SK-N-SH treated with all-trans-retinoic acid at 6 μM for 48 hours (cell line): ENCODE measurements around the gene GSN.

Experiments
- ATAC-seq: fragments of 200-7000 bp; cut with Tn5 transposase; 3 replicates; pipeline ENCODE4 v1.9.1; 2020; ENCODE audit warnings: mild to moderate bottlenecking, moderate library complexity
- ARNTL ChIP-seq: fragments of 450-650 bp; formaldehyde crosslinking; IDR thresholded peaks from 2 replicates; pipeline ENCODE4 v1.5.0; 2020; ENCODE audit warnings: low read depth, mild to moderate bottlenecking, moderate library complexity, borderline replicate concordance
- CREB5 ChIP-seq: fragments of 250-450 bp; sonication (Bioruptor Pico); IDR thresholded peaks from 2 replicates; pipeline ENCODE4 v1.5.1; 2020; ENCODE audit warnings: low read depth, mild to moderate bottlenecking, moderate library complexity
- CSRNP3 ChIP-seq: fragments of 250-450 bp; sonication (Bioruptor Pico); IDR thresholded peaks from 2 replicates; pipeline ENCODE4 v1.5.1; 2021; ENCODE audit warnings: mild to moderate bottlenecking, moderate library complexity
- ESRRG ChIP-seq: fragments of 250-450 bp; sonication (Bioruptor Pico); IDR thresholded peaks from 2 replicates; pipeline ENCODE4 v1.6.1; 2021; ENCODE audit warnings: mild to moderate bottlenecking
- ISL1 ChIP-seq: fragments of 250-450 bp; sonication (Bioruptor Pico); IDR thresholded peaks from 2 replicates; pipeline ENCODE4 v2.1.2; 2022; ENCODE audit warnings: mild to moderate bottlenecking, moderate library complexity
- PPARA ChIP-seq: fragments of 250-450 bp; sonication (Bioruptor Pico); IDR thresholded peaks from 2 replicates; pipeline ENCODE4 v1.5.0; 2020; ENCODE audit warnings: mild to moderate bottlenecking, borderline replicate concordance
- RARB ChIP-seq: fragments of 250-450 bp; sonication (Bioruptor Pico); IDR thresholded peaks from 2 replicates; pipeline ENCODE4 v1.8.0; 2021; ENCODE audit warnings: mild to moderate bottlenecking, moderate library complexity
- SNAI2 ChIP-seq: fragments of 250-450 bp; sonication (Bioruptor Pico); IDR thresholded peaks from 2 replicates; pipeline ENCODE4 v1.5.0; 2020; ENCODE audit warnings: mild to moderate bottlenecking, moderate library complexity
- TCF4 ChIP-seq: fragments of 250-450 bp; sonication (Bioruptor Pico); IDR thresholded peaks from 2 replicates; pipeline ENCODE4 v1.8.0; 2021; ENCODE audit warnings: mild to moderate bottlenecking, moderate library complexity, borderline replicate concordance
- TOX ChIP-seq: fragments of 250-450 bp; sonication (Bioruptor Pico); IDR thresholded peaks from 2 replicates; pipeline ENCODE4 v1.8.0; 2021; ENCODE audit warnings: mild to moderate bottlenecking, moderate library complexity, borderline replicate concordance
- TSHZ2 ChIP-seq: fragments of 250-450 bp; sonication (Bioruptor Pico); IDR thresholded peaks from 2 replicates; pipeline ENCODE4 v1.5.0; 2020; ENCODE audit warnings: mild to moderate bottlenecking, moderate library complexity
- ZC3H10 ChIP-seq: fragments of 250-450 bp; sonication (Bioruptor Pico); IDR thresholded peaks from 2 replicates; pipeline ENCODE4 v1.5.1; 2021; ENCODE audit warnings: mild to moderate bottlenecking, moderate library complexity
- ZFP3 ChIP-seq: fragments of 250-450 bp; sonication (Bioruptor Pico); IDR thresholded peaks from 2 replicates; pipeline ENCODE4 v1.5.0; 2020; ENCODE audit warnings: mild to moderate bottlenecking, moderate library complexity
- ZNF565 ChIP-seq: fragments of 450-650 bp; formaldehyde crosslinking; conservative IDR thresholded peaks from 2 replicates; pipeline ENCODE4 v1.5.0; 2020; ENCODE audit warnings: low read depth, mild to moderate bottlenecking, moderate library complexity
- ZNF70 ChIP-seq: fragments of 450-650 bp; formaldehyde crosslinking; IDR thresholded peaks from 2 replicates; pipeline ENCODE4 v1.5.0; 2020; ENCODE audit warnings: mild to moderate bottlenecking, moderate library complexity
- ZNF8 ChIP-seq: fragments of 450-650 bp; formaldehyde crosslinking; IDR thresholded peaks from 2 replicates; pipeline ENCODE4 v1.5.0; 2020; ENCODE audit warnings: mild to moderate bottlenecking, moderate library complexity
- TF ChIP-seq, protein P1 (sequence below): fragments of 250-450 bp; sonication (Bioruptor Pico); IDR thresholded peaks from 2 replicates; pipeline ENCODE4 v1.8.0; 2020; ENCODE audit warnings: mild to moderate bottlenecking, moderate library complexity, borderline replicate concordance

GSN gene

DNA sequence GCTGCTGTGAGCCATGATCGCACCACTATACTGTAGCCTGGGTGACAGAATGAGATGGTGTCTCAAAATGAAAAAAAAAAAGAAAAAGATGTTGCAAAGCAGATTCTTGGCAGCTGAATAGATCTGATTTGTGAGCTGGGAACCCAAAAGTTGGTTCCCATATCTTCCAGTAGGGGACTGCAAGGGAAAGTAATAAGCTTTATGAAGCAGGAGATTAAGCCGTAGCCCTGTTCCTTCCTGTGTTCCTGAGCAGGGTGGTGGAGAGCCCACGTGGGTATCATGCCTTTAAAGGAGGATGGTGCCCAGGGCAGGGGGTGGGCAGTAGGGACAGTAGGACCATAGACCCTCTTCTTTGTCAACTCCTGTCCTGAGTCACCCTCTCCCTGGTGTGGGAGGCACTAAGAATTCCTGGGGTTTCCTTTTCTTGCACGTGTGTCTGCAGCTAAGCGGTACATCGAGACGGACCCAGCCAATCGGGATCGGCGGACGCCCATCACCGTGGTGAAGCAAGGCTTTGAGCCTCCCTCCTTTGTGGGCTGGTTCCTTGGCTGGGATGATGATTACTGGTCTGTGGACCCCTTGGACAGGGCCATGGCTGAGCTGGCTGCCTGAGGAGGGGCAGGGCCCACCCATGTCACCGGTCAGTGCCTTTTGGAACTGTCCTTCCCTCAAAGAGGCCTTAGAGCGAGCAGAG lies 64.2 kb downstream of the GSN start (continued):
- TF ChIP-seq TSHZ2, result no peak
- no peak for TF ChIP-seq ISL1 (CRISPR knock-in tag)
- no peak for TF ChIP-seq CREB5
- TF ChIP-seq ZNF565 (CRISPR knock-in tag), result no peak
- TF ChIP-seq ZNF70 (CRISPR knock-in tag), result no peak
- TF ChIP-seq TOX (CRISPR knock-in tag), result no peak

GRCh38 chr9:121333950-121334773 lies 66.2 kb downstream of the GSN start:
- TF ChIP-seq CREB5 (no peak), ZC3H10 (no peak), ESRRG (CRISPR knock-in tag) (no peak), ZNF565 (CRISPR knock-in tag) (no peak), RARB (CRISPR knock-in tag) (no peak), SNAI2 (no peak)
- no peak for ATAC-seq

DNA sequence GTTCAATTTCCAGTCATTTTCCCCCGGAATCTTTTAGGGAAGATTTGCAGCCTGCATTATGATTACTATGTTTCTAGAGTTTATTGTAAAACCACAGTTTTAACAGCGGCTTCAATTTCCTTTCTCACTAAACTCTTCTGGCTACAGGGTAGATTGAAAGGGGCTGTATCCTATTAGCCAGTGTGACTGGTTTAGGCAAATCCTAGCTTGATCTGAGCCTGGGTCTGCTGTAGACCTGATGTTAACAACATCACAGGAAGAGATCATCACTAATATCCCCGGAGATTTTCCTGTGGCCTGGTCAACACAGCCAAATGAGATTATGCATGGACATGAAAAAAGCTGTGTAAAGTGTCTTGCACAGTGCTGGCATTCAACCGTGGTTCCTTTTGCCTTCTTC lies 68.7 kb downstream of the GSN start:
- TF ChIP-seq ZFP3 (CRISPR knock-in tag) (no peak), CSRNP3 (CRISPR knock-in tag) (no peak)
- no peak for ATAC-seq

GRCh38 chr9:121339437-121339836 lies 71.5 kb downstream of the GSN start:
- no peak for ATAC-seq
- TF ChIP-seq ARNTL (no peak), ZNF8 (CRISPR knock-in tag) (no peak), CSRNP3 (CRISPR knock-in tag) (no peak), ISL1 (CRISPR knock-in tag) (no peak), TSHZ2 (no peak), PPARA (CRISPR knock-in tag) (no peak), ZFP3 (CRISPR knock-in tag) (no peak), RARB (CRISPR knock-in tag) (no peak), TCF4 (CRISPR knock-in tag) (no peak)
- TF ChIP-seq, protein P1, sequence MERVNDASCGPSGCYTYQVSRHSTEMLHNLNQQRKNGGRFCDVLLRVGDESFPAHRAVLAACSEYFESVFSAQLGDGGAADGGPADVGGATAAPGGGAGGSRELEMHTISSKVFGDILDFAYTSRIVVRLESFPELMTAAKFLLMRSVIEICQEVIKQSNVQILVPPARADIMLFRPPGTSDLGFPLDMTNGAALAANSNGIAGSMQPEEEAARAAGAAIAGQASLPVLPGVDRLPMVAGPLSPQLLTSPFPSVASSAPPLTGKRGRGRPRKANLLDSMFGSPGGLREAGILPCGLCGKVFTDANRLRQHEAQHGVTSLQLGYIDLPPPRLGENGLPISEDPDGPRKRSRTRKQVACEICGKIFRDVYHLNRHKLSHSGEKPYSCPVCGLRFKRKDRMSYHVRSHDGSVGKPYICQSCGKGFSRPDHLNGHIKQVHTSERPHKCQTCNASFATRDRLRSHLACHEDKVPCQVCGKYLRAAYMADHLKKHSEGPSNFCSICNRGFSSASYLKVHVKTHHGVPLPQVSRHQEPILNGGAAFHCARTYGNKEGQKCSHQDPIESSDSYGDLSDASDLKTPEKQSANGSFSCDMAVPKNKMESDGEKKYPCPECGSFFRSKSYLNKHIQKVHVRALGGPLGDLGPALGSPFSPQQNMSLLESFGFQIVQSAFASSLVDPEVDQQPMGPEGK (CRISPR knock-in tag), result no peak
